Ascending aorta (tissue), 2 donors: ENCODE results near the gene CDC14A. TPM values are rescaled to one million over a fixed set of nuclear protein-coding genes. Genes with fewer than 3 reads are reported as not detected.
"Not testable (repeated sequence)": the region's sequence is repeated elsewhere in the genome, so short reads cannot be mapped to it uniquely, and the experiment has no call there.

ENCODE experiments used
- DNase-seq, 2 donors: peaks; one replicate each; pipeline ENCODE4 v3.0.0-alpha.2; 2019; ENCODE audit warnings: low spot score in 2 of 2
- H3K27ac ChIP-seq, 2 donors: fragments of 200-600 bp; sonication (generic); one replicate each; pipeline ENCODE4 v1.5.1; 2016 to 2017; ENCODE audit warnings: mild to moderate bottlenecking in 1 of 2
- H3K27me3 ChIP-seq: fragments of 200-600 bp; sonication (generic); one replicate; pipeline ENCODE4 v1.5.1; 2017
- H3K36me3 ChIP-seq, 2 donors: fragments of 200-600 bp; sonication (generic); one replicate each; pipeline ENCODE4 v1.5.1; 2016
- H3K4me1 ChIP-seq, 2 donors: fragments of 200-600 bp; sonication (generic); one replicate each; pipeline ENCODE4 v1.5.1; 2016 to 2017; ENCODE audit warnings: mild to moderate bottlenecking in 1 of 2
- H3K4me3 ChIP-seq, 2 donors: fragments of 200-600 bp; sonication (generic); one replicate each; pipeline ENCODE4 v1.5.1; 2016 to 2017; ENCODE audit warnings: mild to moderate bottlenecking in 1 of 2
- H3K9me3 ChIP-seq, 2 donors: fragments of 200-600 bp; sonication (generic); one replicate each; pipeline ENCODE4 v1.5.1; 2016
- intact Hi-C: fragments of 100-400 bp; cut with DNase I; formaldehyde crosslinking; loops from one replicate; pipeline ENCODE4 v1.15.1; 2023
- total RNA-seq: library from RNA; depleted of rRNA; stranded (reverse); fragments of >200 nt; gene quantifications from one replicate; pipeline ENCODE4 v1.1.0, GENCODE V29; 2016
- TF ChIP-seq, protein P1 (sequence below), 3 experiments: fragments of 200-600 bp in 2 of 3; fragments of 450-650 bp in 1 of 3; sonication (generic) in 2 of 3; IDR thresholded peaks; one replicate each; pipeline ENCODE4 v1.5.1; 2016 to 2019; ENCODE audit warnings: antibody characterized with exemption in 3 of 3, mild to moderate bottlenecking in 1 of 3, moderate library complexity in 1 of 3

Gene CDC14A
- total RNA-seq, 1 donor from 2014 or later: 2.0 TPM

DNA sequence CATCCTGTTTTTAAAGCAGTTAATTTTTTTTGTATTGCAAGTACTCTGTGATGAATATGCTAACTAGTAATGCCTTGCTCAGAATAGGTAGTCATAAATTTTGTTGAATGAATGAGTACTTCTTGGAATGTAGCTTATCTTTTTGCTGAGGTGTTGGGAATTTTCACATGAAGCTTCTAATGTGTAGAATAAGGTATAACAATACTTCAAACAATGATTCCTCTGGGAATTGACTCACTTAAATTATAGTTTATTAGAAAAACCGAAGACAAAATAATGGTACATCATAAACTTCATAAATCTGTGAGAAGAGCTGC lies 13.9 kb downstream of the CDC14A start:
- Histone ChIP-seq H3K27ac (no peak overlapping the region), H3K9me3 (no peaks in the 10 kb centered on the region), H3K4me3 (no peak overlapping the region), H3K27me3 (no peaks in the 10 kb centered on the region), H3K4me1 (no peaks in the 10 kb centered on the region), H3K36me3 (no peaks in the 10 kb centered on the region)
- intact Hi-C loops: no loop called here
- no peak for DNase-seq
- TF ChIP-seq, protein P1, sequence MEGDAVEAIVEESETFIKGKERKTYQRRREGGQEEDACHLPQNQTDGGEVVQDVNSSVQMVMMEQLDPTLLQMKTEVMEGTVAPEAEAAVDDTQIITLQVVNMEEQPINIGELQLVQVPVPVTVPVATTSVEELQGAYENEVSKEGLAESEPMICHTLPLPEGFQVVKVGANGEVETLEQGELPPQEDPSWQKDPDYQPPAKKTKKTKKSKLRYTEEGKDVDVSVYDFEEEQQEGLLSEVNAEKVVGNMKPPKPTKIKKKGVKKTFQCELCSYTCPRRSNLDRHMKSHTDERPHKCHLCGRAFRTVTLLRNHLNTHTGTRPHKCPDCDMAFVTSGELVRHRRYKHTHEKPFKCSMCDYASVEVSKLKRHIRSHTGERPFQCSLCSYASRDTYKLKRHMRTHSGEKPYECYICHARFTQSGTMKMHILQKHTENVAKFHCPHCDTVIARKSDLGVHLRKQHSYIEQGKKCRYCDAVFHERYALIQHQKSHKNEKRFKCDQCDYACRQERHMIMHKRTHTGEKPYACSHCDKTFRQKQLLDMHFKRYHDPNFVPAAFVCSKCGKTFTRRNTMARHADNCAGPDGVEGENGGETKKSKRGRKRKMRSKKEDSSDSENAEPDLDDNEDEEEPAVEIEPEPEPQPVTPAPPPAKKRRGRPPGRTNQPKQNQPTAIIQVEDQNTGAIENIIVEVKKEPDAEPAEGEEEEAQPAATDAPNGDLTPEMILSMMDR (IDR thresholded peaks at IDR 0.05): no peak

DNA sequence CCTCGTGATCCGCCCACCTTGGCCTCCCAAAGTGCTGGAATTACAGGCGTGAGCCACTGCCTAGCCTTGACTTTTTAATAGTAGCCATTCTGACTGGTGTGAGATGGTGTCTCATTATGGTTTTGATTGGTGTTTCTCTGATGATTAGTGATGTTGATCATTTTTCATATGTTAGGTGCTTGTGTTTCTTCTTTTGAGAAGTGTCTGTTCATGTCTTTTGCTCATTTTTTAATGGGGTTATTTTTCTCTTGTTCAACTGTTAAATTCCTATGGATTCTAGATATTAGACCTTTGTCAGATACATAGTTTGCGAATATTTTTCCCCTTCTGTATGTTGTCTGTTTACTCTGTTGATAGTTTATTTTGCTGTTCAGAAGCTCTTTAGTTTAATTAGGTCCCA lies 17.0 kb downstream of the CDC14A start:
- H3K27me3 ChIP-seq, intact Hi-C loops, DNase-seq: not testable (repeated sequence)

DNA sequence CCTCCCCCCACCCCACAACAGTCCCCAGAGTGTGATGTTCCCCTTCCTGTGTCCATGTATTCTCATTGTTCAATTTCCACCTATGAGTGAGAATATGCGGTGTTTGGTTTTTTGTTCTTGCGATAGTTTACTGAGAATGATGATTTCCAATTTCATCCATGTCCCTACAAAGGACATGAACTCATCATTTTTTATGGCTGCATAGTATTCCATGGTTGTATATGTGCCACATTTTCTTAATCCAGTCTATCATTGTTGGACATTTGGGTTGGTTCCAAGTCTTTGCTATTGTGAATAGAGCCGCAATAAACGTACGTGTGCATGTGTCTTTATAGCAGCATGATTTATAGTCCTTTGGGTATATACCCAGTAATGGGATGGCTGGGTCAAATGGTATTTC lies 21.6 kb downstream of the CDC14A start:
- intact Hi-C loops, H3K4me3 ChIP-seq, H3K27ac ChIP-seq, H3K4me1 ChIP-seq, H3K27me3 ChIP-seq, H3K9me3 ChIP-seq, H3K36me3 ChIP-seq, DNase-seq: not testable (repeated sequence)

More for the DNA sequence above, 17.0 kb downstream of the CDC14A start:
- H3K4me3 ChIP-seq, H3K4me1 ChIP-seq, H3K36me3 ChIP-seq, H3K9me3 ChIP-seq, H3K27ac ChIP-seq: not testable (repeated sequence)

DNA sequence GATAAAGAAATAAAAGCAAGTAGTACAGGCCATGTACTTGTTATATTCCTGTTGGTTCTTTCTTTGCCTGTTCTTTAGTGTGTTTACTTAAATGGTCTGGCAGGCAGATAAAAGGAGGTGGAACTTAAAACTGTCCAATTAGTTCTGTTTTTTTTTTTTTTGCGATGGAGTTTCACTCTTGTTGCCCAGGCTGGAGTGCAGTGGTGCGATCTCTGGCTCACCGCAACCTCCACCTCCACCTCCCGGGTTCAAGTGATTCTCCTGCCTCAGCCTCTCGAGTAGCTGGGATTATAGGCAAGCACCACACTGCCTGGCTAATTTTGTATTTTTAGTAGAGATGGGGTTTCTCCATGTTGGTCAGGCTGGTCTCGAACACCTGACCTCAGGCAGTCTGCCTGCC lies 24.6 kb downstream of the CDC14A start:
- H3K4me1 ChIP-seq, DNase-seq, H3K36me3 ChIP-seq: not testable (repeated sequence)

DNA sequence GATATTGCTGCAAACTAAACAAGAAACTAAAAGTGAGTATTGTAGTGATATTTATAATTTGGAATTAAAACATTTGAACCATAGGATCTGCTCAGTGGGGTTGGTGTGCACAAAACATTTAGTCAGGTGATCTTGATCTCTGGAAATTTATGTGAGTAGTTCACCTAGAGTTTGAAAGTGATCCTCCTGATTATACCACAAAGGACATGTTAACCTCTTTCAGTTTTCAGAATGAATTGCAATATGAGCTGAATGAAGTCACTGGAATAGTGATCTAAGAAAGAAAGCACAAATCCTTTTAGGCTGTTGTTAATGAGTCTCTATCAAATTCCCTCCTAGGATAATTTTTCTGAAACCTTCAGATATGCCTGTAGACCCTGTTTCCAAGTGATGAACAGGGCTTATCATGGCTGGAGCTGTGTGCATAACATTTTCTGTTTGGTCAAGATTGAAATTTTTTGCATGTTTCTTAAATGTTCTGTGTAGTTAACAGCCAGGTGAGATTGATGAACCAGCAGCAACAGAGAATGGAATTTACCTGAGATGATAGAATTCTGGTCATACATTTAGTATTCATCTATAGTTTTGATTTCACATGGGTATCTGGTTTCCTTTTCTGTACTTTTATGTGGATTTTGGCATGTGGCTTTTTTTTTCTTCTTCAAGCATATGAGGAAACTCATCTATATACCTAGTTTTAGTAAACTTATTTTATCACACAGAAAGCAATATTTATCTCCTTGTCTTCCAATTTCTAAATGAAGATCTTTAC lies 25.5 kb downstream of the CDC14A start:
- no peaks in the 10 kb centered on the region for H3K27me3 ChIP-seq
- H3K4me3 ChIP-seq: no peak overlapping the region
- H3K27ac ChIP-seq: no peak overlapping the region
- no peaks in the 10 kb centered on the region for H3K36me3 ChIP-seq
- no peaks in the 10 kb centered on the region for H3K4me1 ChIP-seq
- DNase-seq: no peak
- TF ChIP-seq, protein P1 (IDR thresholded peaks at IDR 0.05): no peak
- H3K9me3 ChIP-seq: no peaks in the 10 kb centered on the region
- intact Hi-C loops: no loop called here

More for the DNA sequence above, 24.6 kb downstream of the CDC14A start:
- H3K9me3 ChIP-seq, intact Hi-C loops, H3K4me3 ChIP-seq, H3K27ac ChIP-seq, H3K27me3 ChIP-seq: not testable (repeated sequence)

DNA sequence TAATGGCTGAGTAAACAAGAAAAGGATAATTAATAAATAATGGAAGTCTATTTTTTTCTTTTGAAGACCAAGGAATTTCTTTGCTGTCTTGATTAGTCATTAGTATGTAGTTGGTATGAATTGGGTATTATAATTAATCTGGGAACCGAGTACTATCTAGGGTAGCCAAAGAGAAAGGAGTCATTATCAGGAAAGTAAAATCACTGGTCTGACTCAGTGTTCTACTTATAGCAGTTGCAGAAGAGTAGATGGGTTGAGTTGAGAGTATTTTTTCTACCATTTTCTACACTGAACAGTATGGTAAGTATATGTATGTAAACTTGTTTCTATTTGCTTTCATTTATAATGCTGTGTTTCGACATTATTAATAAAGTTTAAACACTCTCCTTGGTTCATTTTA lies 26.6 kb downstream of the CDC14A start:
- Histone ChIP-seq H3K36me3 (no peaks in the 10 kb centered on the region), H3K27me3 (no peaks in the 10 kb centered on the region), H3K27ac (no peak overlapping the region), H3K9me3 (no peaks in the 10 kb centered on the region), H3K4me1 (no peaks in the 10 kb centered on the region), H3K4me3 (no peak overlapping the region)
- TF ChIP-seq, protein P1 (IDR thresholded peaks at IDR 0.05): no peak
- intact Hi-C loops: no loop called here
- DNase-seq: no peak

DNA sequence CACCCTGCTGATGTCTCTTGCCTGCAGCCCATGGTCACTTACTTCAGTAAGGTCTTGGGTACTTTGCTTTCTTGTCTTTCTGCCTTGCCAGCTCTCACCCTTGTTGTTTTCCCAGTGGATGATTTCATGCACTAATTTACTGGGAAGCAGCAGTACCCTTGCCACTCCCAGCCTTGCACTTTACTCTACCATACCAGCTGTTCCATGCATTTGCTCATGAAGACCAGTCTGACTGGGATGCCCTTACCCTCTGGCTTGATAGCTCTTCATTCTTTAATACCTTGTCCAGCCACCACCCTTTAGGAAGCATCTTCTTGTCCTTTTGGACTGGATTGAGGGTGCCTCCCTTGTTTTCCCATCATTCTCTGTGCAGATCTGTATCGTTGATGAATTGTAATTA lies 28.3 kb downstream of the CDC14A start:
- DNase-seq: no peak
- no peaks in the 10 kb centered on the region for H3K27me3 ChIP-seq
- no peaks in the 10 kb centered on the region for H3K36me3 ChIP-seq
- H3K27ac ChIP-seq: no peak overlapping the region
- TF ChIP-seq, protein P1 (IDR thresholded peaks at IDR 0.05): no peak
- no peaks in the 10 kb centered on the region for H3K9me3 ChIP-seq
- H3K4me3 ChIP-seq: no peak overlapping the region
- intact Hi-C loops: no loop called here
- no peaks in the 10 kb centered on the region for H3K4me1 ChIP-seq
